SU-DHL-6 (cell line): ENCODE measurements around the gene TMEM161A.
"Not testable (repeated sequence)": the region's sequence is repeated elsewhere in the genome, so short reads cannot be mapped to it uniquely, and the experiment has no call there.

Experiments
- H2AFZ ChIP-seq: fragments of 200-600 bp; sonication (generic); 2 replicates; pipeline ENCODE4 v1.6.1; 2014; ENCODE audit warnings: low read depth, mild to moderate bottlenecking, moderate library complexity, mixed read lengths, antibody characterized with exemption, low read length; ENCODE audit not compliant: severe bottlenecking
- H3F3A ChIP-seq: fragments of 200-600 bp; shearing (Covaris generic); 2 replicates; pipeline ENCODE4 v1.6.0; 2016; ENCODE audit warnings: antibody characterized with exemption, mild to moderate bottlenecking; ENCODE audit not compliant: insufficient read depth
- H3K27ac ChIP-seq: fragments of 200-600 bp; sonication (generic); 2 replicates; pipeline ENCODE4 v1.5.1; 2016; ENCODE audit warnings: low read depth, mild to moderate bottlenecking, low read length, moderate library complexity, mixed read lengths
- H3K27me3 ChIP-seq: fragments of 200-600 bp; sonication (generic), shearing (Covaris generic); 2 replicates; pipeline ENCODE4 v1.6.0; 2014; ENCODE audit warnings: mild to moderate bottlenecking, low read length
- H3K36me3 ChIP-seq: fragments of 200-600 bp; sonication (generic); 2 replicates; pipeline ENCODE4 v1.6.1; 2014; ENCODE audit warnings: mild to moderate bottlenecking, low read length, mixed read lengths
- H3K4me2 ChIP-seq: fragments of 300-600, 200-600 bp; shearing (Covaris generic), sonication (generic); 2 replicates; pipeline ENCODE4 v1.6.0; 2014; ENCODE audit warnings: low read length, low read depth, mild to moderate bottlenecking; ENCODE audit not compliant: poor library complexity, severe bottlenecking
- H3K4me3 ChIP-seq: fragments of 200-600 bp; sonication (generic); 2 replicates; pipeline ENCODE4 v1.5.1; 2014; ENCODE audit warnings: antibody characterized with exemption, low read length, mild to moderate bottlenecking, mixed read lengths; ENCODE audit not compliant: insufficient read depth, poor library complexity, severe bottlenecking
- H3K79me2 ChIP-seq: fragments of 200-600 bp; sonication (generic); 2 replicates; pipeline ENCODE4 v1.6.1; 2014; ENCODE audit warnings: mild to moderate bottlenecking, low read length, moderate library complexity; ENCODE audit not compliant: insufficient read depth
- H3K9ac ChIP-seq: fragments of 200-600 bp; sonication (generic); 2 replicates; pipeline ENCODE4 v1.7.0; 2014; ENCODE audit warnings: mild to moderate bottlenecking, low read length
- H3K9me2 ChIP-seq: fragments of 200-600 bp; sonication (generic); replicated peaks from 2 replicates; pipeline ENCODE4 v1.6.1; 2014; ENCODE audit warnings: low read length; ENCODE audit not compliant: insufficient read depth
- H3K9me3 ChIP-seq: fragments of 200-600 bp; sonication (generic); 2 replicates; pipeline ENCODE4 v1.6.1; 2014; ENCODE audit warnings: low read length, mixed read lengths; ENCODE audit not compliant: insufficient read depth
- H4K20me1 ChIP-seq: fragments of 200-600 bp; sonication (generic); 2 replicates; pipeline ENCODE4 v1.6.1; 2014; ENCODE audit warnings: low read depth, mild to moderate bottlenecking, antibody characterized with exemption, low read length, moderate library complexity, mixed read lengths
- CTCF ChIP-seq: fragments of 200-600 bp; sonication (generic); IDR thresholded peaks from one replicate; pipeline ENCODE4 v1.5.1; 2017; ENCODE audit warnings: antibody characterized with exemption, mild to moderate bottlenecking, low read length, moderate library complexity; ENCODE audit not compliant: insufficient read depth, poor library complexity, severe bottlenecking
- EZH2phosphoT487 ChIP-seq: fragments of 200-600 bp; sonication (generic), shearing (Covaris generic); conservative IDR thresholded peaks from 2 replicates; pipeline ENCODE4 v1.6.1; 2018; ENCODE audit warnings: mild to moderate bottlenecking, antibody characterized with exemption, low read length, moderate library complexity, mixed read lengths

Gene TMEM161A

GRCh38 chr19:19137556-19138108 is 646 bp downstream of the TMEM161A start:
- no peaks in the 10 kb centered on the region for H4K20me1 ChIP-seq
- peak overlapping the region; percentile 95 for H3K9ac ChIP-seq
- peaks cover 9% of the 10 kb centered on the region for H3K79me2 ChIP-seq
- H3K27me3 ChIP-seq: no peaks in the 10 kb centered on the region
- no peaks in the 10 kb centered on the region for H3K36me3 ChIP-seq
- H3K4me2 ChIP-seq: peak overlapping the region; percentile 89
- H3K9me2 ChIP-seq: no peaks in the 10 kb centered on the region
- H3K27ac ChIP-seq: peak overlapping the region; percentile 32
- no peaks in the 10 kb centered on the region for H3K9me3 ChIP-seq
- peaks cover 19% of the 10 kb centered on the region; the same call in 1 of the 2 replicates for H3F3A ChIP-seq
- TF ChIP-seq CTCF (no peak), EZH2phosphoT487 (no peak)
- peak overlapping the region; percentile 65 for H2AFZ ChIP-seq
- peak overlapping the region; percentile 88 for H3K4me3 ChIP-seq

GRCh38 chr19:19135713-19136112 is 2.6 kb downstream of the TMEM161A start:
- H3F3A ChIP-seq, H3K9me3 ChIP-seq, H3K4me2 ChIP-seq, H3K9me2 ChIP-seq, H2AFZ ChIP-seq, H3K9ac ChIP-seq, H3K36me3 ChIP-seq, H4K20me1 ChIP-seq, H3K27me3 ChIP-seq, H3K4me3 ChIP-seq, H3K27ac ChIP-seq, H3K79me2 ChIP-seq: not testable (repeated sequence)

GRCh38 chr19:19134687-19135158 is 3.6 kb downstream of the TMEM161A start:
- Histone ChIP-seq H2AFZ (no peak overlapping the region), H3K79me2 (peaks cover 9% of the 10 kb centered on the region), H3K27me3 (no peaks in the 10 kb centered on the region), H4K20me1 (no peaks in the 10 kb centered on the region), H3K36me3 (0 out of 2 replicates have a peak, but pooled peaks cover 4% of the 10 kb centered on the region), H3K4me3 (no peak overlapping the region), H3K27ac (no peak overlapping the region), H3K4me2 (peak overlapping the region; percentile 20), H3F3A (peaks cover 8% of the 10 kb centered on the region; the same call in 1 of the 2 replicates), H3K9me3 (peaks cover 8% of the 10 kb centered on the region), H3K9me2 (no peaks in the 10 kb centered on the region), H3K9ac (no peak overlapping the region)
- TF ChIP-seq EZH2phosphoT487 (no peak), CTCF (no peak)

- Histone ChIP-seq H3K9me2 (no peaks in the 10 kb centered on the region), H3K9ac (no peak overlapping the region), H3K36me3 (0 out of 2 replicates have a peak, but pooled peaks cover 4% of the 10 kb centered on the region), H3K4me2 (no peak overlapping the region), H3K27me3 (no peaks in the 10 kb centered on the region), H3K27ac (no peak overlapping the region), H3F3A (peaks cover 7% of the 10 kb centered on the region; the same call in 1 of the 2 replicates), H3K79me2 (peaks cover 9% of the 10 kb centered on the region), H2AFZ (no peak overlapping the region), H3K9me3 (peaks cover 8% of the 10 kb centered on the region), H4K20me1 (no peaks in the 10 kb centered on the region), H3K4me3 (no peak overlapping the region)
- TF ChIP-seq EZH2phosphoT487 (no peak), CTCF (no peak)
These were observed 4.3 kb downstream of the TMEM161A start for GRCh38 chr19:19133985-19134384.
